Peyer's patch (tissue), 4 donors: ENCODE measurements around the gene MTA3.

ENCODE experiments used
- CTCF ChIP-seq, 6 experiments: fragments of 450-650 bp in 4 of 6; fragments of 200-600 bp in 2 of 6; sonication (generic) in 1 of 6; IDR thresholded peaks; one replicate each; pipeline ENCODE4 v1.5.1; 2017 to 2019; ENCODE audit warnings: antibody characterized with exemption in 6 of 6, mild to moderate bottlenecking in 3 of 6, moderate library complexity in 1 of 6
- POLR2A ChIP-seq, 2 donors: fragments of 450-650 bp; IDR thresholded peaks; one replicate each; pipeline ENCODE4 v1.5.1; 2017; ENCODE audit warnings: antibody characterized with exemption in 2 of 2, mild to moderate bottlenecking in 2 of 2, moderate library complexity in 2 of 2

GRCh38 chr2:42607101-42607637 lies 38.7 kb downstream of the MTA3 start:
- no peak for TF ChIP-seq CTCF (IDR thresholded peaks at IDR 0.05)
- TF ChIP-seq POLR2A (IDR thresholded peaks at IDR 0.05): no peak
